ENCODE measurements around the gene P3H3.

GRCh38 chr12:6838854-6839253, 10.6 kb downstream of the P3H3 start:
- no peak for TF ChIP-seq CTCF (optimal IDR thresholded peaks at IDR 0.05 in 1 of 3, IDR thresholded peaks at IDR 0.05 in 1 of 3, conservative IDR thresholded peaks at IDR 0.05 in 1 of 3; ENCODE audit: extremely low read depth in 1 of 3, insufficient read depth in 2 of 3, low read length in 3 of 3)
- no peak for TF ChIP-seq EZH2 (IDR thresholded peaks at IDR 0.05; ENCODE audit: low read length)

Data from keratinocyte (primary cell).